ENCODE results near the gene AUTS2.

AUTS2 gene

GRCh38 chr7:70545214-70545613, 946.9 kb downstream of the AUTS2 start:
- no peak for DNase-seq (ENCODE audit: low read depth)

DNA sequence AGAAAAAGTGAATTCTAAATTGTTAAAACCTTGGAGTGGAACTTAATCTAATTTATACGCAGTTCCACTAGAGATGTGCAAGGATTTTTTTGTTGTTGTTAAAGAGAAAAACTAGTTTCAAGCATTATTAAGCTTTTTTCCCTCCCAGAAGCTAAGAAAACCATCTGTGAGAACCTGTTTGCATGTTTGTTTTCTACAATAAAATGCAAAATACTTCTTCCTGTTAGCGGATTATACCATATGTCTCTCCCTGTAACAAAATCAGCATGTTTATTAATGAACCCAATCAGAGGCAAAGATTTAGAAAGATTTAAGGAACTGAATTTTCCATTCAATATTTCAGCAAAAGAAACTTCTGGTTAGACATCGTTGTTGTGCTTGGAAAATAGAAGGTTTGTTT, 953.9 kb downstream of the AUTS2 start:
- DNase-seq (ENCODE audit: low read depth), result no peak

- DNase-seq (ENCODE audit: low read depth), result no peak
Observed at GRCh38 chr7:70553364-70553763, 955.1 kb downstream of the AUTS2 start.

GRCh38 chr7:70554646-70555045, 956.4 kb downstream of the AUTS2 start:
- DNase-seq (ENCODE audit: low read depth), result no peak

DNA sequence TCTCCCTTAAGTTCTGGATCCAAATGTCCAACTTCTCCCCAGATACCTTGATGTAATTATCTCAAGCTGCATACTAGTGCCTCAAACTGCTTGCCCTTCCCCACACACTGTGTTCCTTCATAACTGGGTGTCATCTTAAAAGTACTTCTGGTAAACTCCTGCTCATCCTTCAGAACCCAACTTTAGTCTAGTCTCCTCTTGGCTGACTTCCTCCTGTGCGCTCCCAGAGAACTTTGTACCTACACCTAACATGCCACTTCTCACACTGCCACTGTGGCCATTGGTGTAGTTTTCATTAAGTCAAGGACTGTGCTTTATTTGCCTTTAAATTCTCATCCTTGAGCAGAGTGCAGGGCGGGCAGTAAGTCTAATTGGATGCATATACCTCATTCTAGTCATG, 958.5 kb downstream of the AUTS2 start:
- DNase-seq (ENCODE audit: low read depth), result no peak

GRCh38 chr7:70557338-70557737, 959.1 kb downstream of the AUTS2 start:
- DNase-seq (ENCODE audit: low read depth), result no peak

DNA sequence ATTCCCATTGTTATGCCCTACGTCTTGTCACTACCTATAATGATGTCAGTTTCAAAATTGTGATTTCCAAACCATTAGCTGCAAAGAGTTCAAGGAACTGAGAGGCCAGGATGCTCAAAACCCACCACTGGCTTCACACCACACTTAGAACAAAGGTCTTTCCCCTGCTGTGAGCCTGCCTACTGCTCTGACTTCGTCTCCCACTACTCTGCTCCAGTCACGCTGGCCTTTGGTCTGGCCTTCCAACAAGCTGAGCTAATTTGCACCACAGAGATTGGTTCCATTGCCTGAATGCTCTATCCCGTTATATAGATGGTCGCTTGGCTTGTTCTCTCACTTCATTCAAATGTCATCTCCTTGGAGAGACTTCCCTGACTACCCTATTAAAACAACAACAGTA, 961.5 kb downstream of the AUTS2 start:
- DNase-seq (ENCODE audit: low read depth), result no peak

- no peak for DNase-seq (ENCODE audit: low read depth)
Observed at GRCh38 chr7:70563960-70564359, 965.7 kb downstream of the AUTS2 start.

- no peak for DNase-seq (ENCODE audit: low read depth)
Observed at GRCh38 chr7:70565721-70566370, 967.6 kb downstream of the AUTS2 start.

- DNase-seq (ENCODE audit: low read depth), result no peak
Observed at GRCh38 chr7:70566671-70567070, 968.4 kb downstream of the AUTS2 start.

DNA sequence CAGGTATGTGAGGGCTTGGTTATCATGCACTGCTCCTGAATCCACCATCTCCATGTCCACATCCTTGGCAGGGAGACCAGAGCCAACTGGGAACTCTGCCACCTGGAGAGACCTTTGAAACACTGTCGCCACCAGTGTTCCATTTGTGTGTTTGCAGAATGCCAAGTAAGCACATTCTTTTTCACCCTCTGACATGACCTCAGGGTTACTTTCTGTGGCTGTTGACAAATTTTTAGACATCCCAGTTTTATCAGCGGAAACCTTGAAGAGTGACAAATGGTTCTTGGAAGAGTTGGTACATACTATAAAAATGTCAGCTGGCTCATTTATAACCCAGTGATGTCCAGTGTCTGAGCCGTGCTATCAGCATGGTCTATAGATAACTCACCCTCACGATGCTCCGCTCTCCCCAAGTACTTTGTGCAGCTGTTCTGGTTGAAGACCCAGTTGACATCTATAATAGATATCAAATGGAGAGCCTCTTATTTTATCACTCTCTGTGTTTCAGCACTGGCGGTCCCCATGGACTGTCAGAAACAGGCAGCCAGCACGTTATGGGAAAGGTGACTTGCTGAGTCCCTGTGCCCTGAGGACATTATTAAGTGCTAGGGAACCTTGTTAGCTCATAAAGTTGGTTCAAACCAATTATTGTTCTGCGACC, 970.5 kb downstream of the AUTS2 start:
- no peak for DNase-seq (ENCODE audit: low read depth)

DNA sequence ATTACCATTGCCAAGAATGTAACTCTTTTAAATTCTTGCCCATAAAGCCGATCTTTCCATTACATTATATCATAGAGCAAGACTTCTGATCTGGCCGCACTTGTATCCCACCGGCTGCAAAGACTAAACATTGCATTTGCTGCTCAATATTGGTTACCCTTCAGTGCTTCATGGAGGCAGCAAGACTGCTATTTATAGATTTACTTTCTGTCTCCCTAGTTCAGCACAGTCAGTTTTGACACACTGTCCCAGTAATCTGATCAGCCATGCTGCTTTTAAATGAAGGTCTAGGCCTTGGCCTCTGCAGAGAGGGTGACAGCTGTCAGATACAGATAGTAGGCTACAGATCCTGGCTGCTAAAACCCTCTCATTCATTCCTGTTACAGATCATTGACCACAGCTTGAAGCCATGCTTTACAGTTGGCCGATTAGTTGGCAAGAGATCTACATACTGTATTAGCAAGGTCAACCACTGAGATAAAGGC, 971.1 kb downstream of the AUTS2 start:
- no peak for DNase-seq (ENCODE audit: low read depth)

DNA sequence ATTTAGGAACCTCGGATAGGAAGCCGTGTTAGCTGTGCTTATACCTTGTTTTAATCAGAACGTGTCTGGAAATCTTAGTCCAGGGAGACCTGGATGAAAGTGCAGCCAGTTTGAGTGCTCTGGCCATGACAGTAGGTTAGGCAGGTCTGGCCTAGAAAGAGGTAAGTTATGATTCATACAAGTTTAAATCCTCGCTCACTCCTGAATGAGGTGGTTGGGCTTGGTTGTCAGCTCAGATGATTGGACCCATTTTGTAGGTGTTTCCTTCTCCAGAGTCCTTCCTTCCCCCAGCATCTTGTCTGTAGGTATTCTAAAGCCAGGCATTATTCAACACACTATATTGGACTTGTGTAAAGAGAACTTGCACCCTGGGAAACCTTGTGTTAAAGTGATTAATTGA, 971.8 kb downstream of the AUTS2 start:
- no peak for DNase-seq (ENCODE audit: low read depth)

GRCh38 chr7:70570961-70571360, 972.7 kb downstream of the AUTS2 start:
- no peak for DNase-seq (ENCODE audit: low read depth)

DNA sequence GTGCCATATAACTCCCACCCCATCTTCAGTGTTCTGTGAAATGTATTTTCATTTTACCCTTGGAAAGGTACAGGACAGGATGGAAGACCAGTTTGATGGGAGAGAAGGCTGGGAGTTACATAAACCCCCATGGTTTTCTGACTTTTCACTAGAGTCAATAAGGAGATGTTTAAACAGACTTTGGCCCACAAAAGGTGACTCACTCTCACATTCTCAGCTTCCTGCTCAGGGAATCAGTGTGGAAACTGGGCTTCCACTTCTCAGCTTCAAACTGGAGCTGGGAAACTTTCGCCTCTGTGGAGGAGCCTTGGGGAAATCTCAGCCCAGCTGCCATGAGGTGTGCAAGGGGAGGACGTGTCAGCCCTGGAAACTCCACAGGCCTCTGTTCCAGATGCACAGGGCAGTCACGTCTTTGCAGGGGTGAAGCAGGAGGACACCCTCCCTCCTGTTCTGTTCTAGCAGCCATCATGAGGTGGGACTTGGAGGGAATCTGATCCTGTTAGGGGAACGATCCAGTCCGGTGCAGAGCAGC, 973.2 kb downstream of the AUTS2 start:
- no peak for DNase-seq (ENCODE audit: low read depth)

DNA sequence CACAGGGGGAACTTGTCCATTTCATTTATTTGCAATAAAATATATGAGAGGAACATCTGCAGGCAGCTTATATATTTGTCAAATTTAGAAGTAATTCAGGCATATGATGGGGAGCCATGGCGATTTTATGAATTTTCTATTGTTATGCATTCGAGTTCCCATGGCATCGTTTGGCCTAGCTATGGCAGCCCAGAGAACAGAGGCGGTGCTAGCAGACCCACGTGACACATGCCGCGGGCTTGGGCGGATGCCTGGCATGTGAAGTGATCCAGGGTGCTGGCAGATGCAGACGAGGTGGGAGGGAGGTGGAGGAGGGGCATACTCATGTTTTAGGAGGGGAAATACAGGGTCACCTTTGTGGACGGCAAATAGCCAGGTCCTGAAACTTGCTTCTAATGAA, 973.7 kb downstream of the AUTS2 start:
- no peak for DNase-seq (ENCODE audit: low read depth)

GRCh38 chr7:70572571-70572970, 974.3 kb downstream of the AUTS2 start:
- no peak for DNase-seq (ENCODE audit: low read depth)

DNA sequence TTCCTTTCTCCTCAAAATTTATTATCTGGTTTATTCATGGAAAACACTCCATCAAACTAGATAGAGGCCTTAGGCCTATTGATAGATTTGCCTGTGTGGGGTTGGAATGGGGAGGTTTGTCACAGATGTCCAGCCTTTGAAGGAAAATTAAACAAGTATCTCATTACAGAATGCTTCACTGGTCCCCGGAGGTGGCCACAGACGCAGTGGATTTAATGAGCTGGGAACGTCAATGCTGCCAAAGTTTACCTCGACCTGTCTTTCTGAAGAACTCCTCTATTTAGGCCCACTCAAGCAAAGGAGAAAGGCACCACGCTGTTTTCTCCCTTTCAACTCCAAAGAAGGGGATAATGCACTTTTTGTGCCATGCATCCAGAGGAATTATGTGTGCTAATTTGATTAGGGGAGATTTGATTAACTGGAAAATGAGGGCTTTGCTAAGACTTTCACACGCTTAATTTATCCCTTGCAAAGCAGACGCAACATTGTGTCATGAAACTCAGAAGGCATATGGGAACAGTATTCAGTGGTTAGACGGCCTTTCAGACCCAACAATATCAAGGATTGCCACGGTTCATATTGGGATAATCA, 974.9 kb downstream of the AUTS2 start:
- no peak for DNase-seq (ENCODE audit: low read depth)

DNA sequence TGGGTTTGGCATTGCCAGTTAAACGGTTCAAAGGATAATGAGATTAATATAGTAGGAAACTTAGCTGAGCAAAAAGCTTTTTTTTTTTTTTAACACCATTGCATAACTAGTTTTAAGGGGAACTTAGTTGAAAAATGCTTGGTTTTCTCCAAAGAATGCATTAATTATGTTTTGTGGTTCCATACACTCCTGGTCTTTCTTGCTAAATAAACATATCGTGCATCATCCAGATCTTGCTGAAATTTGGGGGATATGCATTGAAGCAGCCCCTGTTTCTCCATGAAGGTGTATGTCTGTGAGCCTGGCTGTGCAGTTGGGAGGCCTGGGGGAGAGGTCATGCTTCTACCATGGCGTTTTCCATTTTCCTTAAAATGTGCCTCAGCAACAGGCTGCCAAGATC, 975.4 kb downstream of the AUTS2 start:
- no peak for DNase-seq (ENCODE audit: low read depth)

DNA sequence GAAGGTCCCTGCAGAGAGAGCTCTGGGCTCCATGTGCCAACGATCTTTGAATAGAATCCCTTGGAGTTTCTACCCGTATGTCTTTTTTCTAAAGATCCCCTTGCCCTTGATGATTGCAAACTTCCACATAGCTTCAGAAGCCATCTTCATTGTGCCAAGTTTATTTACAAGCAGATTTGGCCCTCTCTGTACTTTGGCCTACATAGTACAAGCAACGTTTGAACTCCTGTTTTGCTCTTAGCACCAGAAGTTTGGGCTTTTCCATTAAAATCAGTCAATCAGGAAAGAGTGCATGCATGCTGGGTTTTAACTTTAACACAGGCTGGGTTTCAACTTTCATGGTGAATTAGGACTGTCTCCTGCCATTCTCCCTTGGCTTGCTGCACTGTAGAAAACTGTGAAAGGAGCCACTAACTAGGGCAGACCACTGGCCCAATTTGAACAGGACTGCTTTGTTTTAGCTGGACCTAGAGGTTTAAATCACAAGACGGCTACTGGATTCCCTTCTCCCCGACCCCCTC, 976.1 kb downstream of the AUTS2 start:
- no peak for DNase-seq (ENCODE audit: low read depth)

DNA sequence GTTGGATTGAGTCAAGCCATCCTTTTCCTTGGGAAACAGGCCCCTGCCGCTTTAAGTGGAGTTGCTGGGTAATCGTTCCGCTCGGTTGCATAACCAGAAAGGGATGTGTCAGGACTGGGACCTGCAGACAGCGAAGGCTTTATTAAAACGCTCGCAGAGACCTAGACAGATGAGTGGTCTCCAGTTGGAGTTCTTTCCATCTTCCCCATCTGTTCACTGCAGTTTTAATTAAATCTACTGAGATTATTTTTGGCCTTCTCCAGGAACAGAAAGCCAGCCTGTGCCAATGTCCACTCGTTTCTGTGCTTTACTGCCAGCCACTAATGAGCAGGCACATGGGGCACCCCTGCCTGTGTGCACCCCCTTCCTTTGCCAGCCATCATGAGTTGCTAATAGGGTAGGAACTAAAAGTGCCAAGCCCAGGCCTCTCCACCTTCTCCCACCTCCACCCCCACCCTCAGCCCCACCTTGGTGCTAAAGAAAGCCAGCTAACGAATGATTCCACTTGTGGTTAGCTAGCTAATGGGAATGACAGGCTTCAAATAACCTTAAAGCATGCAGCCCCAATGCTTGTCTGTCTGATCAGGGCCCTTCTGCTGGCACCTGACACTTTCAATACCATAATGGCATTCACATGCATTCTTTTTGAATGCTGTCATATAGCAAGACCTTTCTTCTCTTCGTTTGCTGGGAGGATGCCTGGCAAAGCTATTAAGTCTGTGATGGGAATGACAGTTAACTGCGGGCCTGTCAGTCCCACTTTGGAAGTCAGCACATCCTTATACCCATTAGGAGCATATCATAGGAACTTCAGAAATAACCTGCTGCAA, 976.9 kb downstream of the AUTS2 start:
- DNase-seq (ENCODE audit: low read depth), result no peak

DNA sequence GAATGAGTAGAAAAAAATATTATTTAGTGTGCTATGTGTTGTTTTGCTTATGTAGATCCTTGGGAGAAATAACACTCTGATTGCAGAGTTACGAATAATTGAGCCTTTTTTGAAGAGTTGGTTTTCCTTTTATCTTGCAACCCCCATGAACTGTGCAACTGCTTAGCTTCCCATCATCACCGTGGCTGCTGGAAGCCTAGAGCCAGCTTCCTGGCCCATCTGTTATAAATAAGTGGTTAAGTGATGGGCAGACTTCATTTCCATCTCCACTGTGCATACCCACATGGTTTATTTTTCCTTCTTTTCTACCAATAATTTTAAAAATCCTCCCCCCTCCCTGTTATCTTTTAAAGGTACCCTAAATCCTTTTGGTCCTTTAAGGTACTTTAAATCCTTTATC, 978.8 kb downstream of the AUTS2 start:
- DNase-seq (ENCODE audit: low read depth), result no peak
